K562 (cell line): Measurements from ENCODE around the gene NFKBIA. TPM values are rescaled to one million over a fixed set of nuclear protein-coding genes. Genes with fewer than 3 reads are reported as not detected.

ENCODE experiments used
- CBX5 ChIP-seq: IDR thresholded peaks from 2 replicates; pipeline ENCODE4 v1.6.1; 2014; ENCODE audit warnings: low read depth, borderline replicate concordance
- HDAC2 ChIP-seq: fragments of 450-650 bp; IDR thresholded peaks from 2 replicates; pipeline ENCODE4 v1.6.1; 2016; ENCODE audit warnings: mild to moderate bottlenecking
- KDM1A ChIP-seq, 2 experiments: fragments of 450-650 bp; IDR thresholded peaks; 2 replicates each; pipeline ENCODE4 v1.6.1; 2016; ENCODE audit warnings: mild to moderate bottlenecking in 2 of 2
- L3MBTL2 ChIP-seq: fragments of 450-650 bp; IDR thresholded peaks from 2 replicates; pipeline ENCODE4 v1.6.1; 2016; ENCODE audit warnings: mild to moderate bottlenecking, moderate library complexity
- MYBL2 ChIP-seq, 2 experiments: fragments of 450-650 bp in 1 of 2; sonication (generic) in 1 of 2; formaldehyde crosslinking in 1 of 2; IDR thresholded peaks; 2 replicates each; pipeline versions ENCODE4 v1.6.1 to v1.8.1; 2017 to 2022; ENCODE audit warnings: borderline replicate concordance in 1 of 2, inconsistent platforms in 1 of 2, low read depth in 1 of 2, mild to moderate bottlenecking in 1 of 2, missing genetic modification reagents in 1 of 2, moderate library complexity in 1 of 2
- NCOR1 ChIP-seq: fragments of 450-650 bp; IDR thresholded peaks from 2 replicates; pipeline ENCODE4 v1.6.1; 2016; ENCODE audit warnings: mild to moderate bottlenecking, moderate library complexity
- PHF21A ChIP-seq: fragments of 450-650 bp; IDR thresholded peaks from 2 replicates; pipeline ENCODE4 v1.6.1; 2017; ENCODE audit warnings: low read depth, borderline replicate concordance
- STAT5B ChIP-seq: fragments of 250-450 bp; sonication (Bioruptor Pico); IDR thresholded peaks from 2 replicates; pipeline ENCODE4 v1.8.0; 2021; ENCODE audit warnings: mild to moderate bottlenecking, inconsistent platforms
- ZFP1 ChIP-seq: fragments of 450-650 bp; formaldehyde crosslinking; IDR thresholded peaks from 2 replicates; pipeline ENCODE4 v1.4.0; 2020; ENCODE audit warnings: mild to moderate bottlenecking, mixed read lengths
- ZNF778 ChIP-seq: fragments of 450-650 bp; formaldehyde crosslinking; IDR thresholded peaks from 2 replicates; pipeline ENCODE4 v1.4.0; 2020; ENCODE audit warnings: mild to moderate bottlenecking, moderate library complexity
- polyA plus RNA-seq, 8 experiments: library from polyadenylated mRNA; depleted of rRNA in 4 of 8; stranded (reverse) in 5 of 8; unstranded in 3 of 8; fragments of >200 nt; fragmentation: Nextera tagmentation in 2 of 8; fragmentation: Illumina TruSeq in 1 of 8; extraction: Ambion mirVana in 2 of 8; extraction: Trizol in 1 of 8; gene quantifications; 2 replicates each; pipeline versions ENCODE4 v1.2.1 to v1.2.3, GENCODE V29; 2011 to 2014; ENCODE audit warnings: inconsistent platforms in 1 of 8, missing spikeins in 1 of 8
- total RNA-seq, 7 experiments: library from RNA; depleted of rRNA in 6 of 7; stranded (reverse); fragments of >200 nt in 6 of 7; fragmentation: Illumina TruSeq in 2 of 7; extraction: Trizol in 2 of 7; gene quantifications; 2 replicates each; pipeline versions ENCODE4 v1.2.1 to v1.2.3, GENCODE V29; 2011 to 2021; ENCODE audit warnings: low replicate concordance in 1 of 7
- TF ChIP-seq, protein P1 (sequence below): fragments of 150-350 bp; IDR thresholded peaks from 2 replicates; pipeline ENCODE4 v1.6.1; 2014; ENCODE audit warnings: low read depth, mild to moderate bottlenecking, low read length, borderline replicate concordance
- TF ChIP-seq, protein P2 (sequence below): sonication (generic); formaldehyde crosslinking; IDR thresholded peaks from 2 replicates; pipeline ENCODE4 v1.8.1; 2023; ENCODE audit warnings: mild to moderate bottlenecking, missing genetic modification reagents
- TF ChIP-seq, protein P3 (sequence below): fragments of 450-650 bp; IDR thresholded peaks from 2 replicates; pipeline ENCODE4 v1.6.1; 2018; ENCODE audit warnings: mild to moderate bottlenecking, low read depth; ENCODE audit not compliant: partially characterized antibody
- TF ChIP-seq, protein P4 (sequence below): sonication (generic); formaldehyde crosslinking; IDR thresholded peaks from 2 replicates; pipeline ENCODE4 v1.8.1; 2023; ENCODE audit warnings: mild to moderate bottlenecking, missing genetic modification reagents

NFKBIA gene
- total and polyA plus RNA-seq, 9 of the 15 experiments (the other 6 are each of a cell fraction or from before 2014, with no cell fraction given): 6.9 to 31.8 (median 18.2) TPM

DNA sequence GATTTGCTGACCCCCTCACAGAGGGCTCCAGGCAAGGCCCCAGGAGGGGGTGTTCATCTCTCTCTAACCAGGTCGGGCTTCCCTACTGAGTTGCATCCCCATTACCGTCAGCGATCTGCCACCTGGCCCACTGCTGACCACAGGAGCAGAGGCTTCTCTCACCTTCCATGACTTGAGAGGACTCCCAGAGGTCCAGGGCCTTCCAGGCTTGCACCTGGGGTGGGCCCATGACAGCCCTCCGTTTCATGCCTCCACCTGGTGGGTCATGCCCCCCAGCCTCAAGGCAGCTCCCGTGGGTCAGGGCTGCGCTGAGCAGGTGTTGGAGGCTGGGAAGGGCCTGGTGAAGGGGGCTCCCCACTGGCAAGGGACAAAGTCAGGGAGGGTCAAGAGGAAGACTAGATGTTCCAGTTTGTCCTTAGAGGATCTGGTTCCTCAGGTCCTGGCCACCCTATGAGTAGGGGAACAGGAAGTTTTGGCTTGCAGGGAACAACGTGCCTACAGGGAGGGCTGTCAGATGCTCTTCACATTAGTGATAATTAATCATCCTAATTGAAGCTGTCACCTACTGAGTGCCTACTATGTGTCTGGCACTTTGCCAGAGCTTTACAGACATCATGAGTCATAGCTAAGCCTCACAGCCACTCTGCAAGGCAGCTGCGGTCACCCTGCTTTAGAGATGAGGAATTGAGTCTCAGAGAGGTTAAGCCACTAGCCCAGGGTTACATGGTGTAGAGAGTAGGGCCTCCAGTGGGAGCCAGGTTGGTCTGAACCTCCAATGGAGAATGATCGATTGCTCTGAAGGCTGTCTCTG, 13.8 kb downstream of the NFKBIA start (continued):
- TF ChIP-seq, protein P1, sequence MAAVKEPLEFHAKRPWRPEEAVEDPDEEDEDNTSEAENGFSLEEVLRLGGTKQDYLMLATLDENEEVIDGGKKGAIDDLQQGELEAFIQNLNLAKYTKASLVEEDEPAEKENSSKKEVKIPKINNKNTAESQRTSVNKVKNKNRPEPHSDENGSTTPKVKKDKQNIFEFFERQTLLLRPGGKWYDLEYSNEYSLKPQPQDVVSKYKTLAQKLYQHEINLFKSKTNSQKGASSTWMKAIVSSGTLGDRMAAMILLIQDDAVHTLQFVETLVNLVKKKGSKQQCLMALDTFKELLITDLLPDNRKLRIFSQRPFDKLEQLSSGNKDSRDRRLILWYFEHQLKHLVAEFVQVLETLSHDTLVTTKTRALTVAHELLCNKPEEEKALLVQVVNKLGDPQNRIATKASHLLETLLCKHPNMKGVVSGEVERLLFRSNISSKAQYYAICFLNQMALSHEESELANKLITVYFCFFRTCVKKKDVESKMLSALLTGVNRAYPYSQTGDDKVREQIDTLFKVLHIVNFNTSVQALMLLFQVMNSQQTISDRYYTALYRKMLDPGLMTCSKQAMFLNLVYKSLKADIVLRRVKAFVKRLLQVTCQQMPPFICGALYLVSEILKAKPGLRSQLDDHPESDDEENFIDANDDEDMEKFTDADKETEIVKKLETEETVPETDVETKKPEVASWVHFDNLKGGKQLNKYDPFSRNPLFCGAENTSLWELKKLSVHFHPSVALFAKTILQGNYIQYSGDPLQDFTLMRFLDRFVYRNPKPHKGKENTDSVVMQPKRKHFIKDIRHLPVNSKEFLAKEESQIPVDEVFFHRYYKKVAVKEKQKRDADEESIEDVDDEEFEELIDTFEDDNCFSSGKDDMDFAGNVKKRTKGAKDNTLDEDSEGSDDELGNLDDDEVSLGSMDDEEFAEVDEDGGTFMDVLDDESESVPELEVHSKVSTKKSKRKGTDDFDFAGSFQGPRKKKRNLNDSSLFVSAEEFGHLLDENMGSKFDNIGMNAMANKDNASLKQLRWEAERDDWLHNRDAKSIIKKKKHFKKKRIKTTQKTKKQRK: no peak
- TF ChIP-seq PHF21A (no peak), MYBL2 (IDR thresholded peaks at IDR 0.05; ENCODE audit: low read depth) (no peak), MYBL2 (CRISPR knock-in tag; IDR thresholded peaks at IDR 0.05; ENCODE audit: borderline replicate concordance) (no peak), NCOR1 (peak; percentile 45), HDAC2 (no peak), CBX5 (no peak), ZFP1 (no peak), KDM1A (IDR thresholded peaks at IDR 0.05) (peak; percentile 7 to 53; a peak in 2 of 4 replicates), STAT5B (CRISPR knock-in tag) (no peak), L3MBTL2 (0 out of 2 replicates have a peak, but pooled peaks have one; percentile 21), ZNF778 (CRISPR knock-in tag) (no peak)
- TF ChIP-seq, protein P2, sequence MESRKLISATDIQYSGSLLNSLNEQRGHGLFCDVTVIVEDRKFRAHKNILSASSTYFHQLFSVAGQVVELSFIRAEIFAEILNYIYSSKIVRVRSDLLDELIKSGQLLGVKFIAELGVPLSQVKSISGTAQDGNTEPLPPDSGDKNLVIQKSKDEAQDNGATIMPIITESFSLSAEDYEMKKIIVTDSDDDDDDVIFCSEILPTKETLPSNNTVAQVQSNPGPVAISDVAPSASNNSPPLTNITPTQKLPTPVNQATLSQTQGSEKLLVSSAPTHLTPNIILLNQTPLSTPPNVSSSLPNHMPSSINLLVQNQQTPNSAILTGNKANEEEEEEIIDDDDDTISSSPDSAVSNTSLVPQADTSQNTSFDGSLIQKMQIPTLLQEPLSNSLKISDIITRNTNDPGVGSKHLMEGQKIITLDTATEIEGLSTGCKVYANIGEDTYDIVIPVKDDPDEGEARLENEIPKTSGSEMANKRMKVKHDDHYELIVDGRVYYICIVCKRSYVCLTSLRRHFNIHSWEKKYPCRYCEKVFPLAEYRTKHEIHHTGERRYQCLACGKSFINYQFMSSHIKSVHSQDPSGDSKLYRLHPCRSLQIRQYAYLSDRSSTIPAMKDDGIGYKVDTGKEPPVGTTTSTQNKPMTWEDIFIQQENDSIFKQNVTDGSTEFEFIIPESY (CRISPR knock-in tag): no peak
- TF ChIP-seq, protein P3, sequence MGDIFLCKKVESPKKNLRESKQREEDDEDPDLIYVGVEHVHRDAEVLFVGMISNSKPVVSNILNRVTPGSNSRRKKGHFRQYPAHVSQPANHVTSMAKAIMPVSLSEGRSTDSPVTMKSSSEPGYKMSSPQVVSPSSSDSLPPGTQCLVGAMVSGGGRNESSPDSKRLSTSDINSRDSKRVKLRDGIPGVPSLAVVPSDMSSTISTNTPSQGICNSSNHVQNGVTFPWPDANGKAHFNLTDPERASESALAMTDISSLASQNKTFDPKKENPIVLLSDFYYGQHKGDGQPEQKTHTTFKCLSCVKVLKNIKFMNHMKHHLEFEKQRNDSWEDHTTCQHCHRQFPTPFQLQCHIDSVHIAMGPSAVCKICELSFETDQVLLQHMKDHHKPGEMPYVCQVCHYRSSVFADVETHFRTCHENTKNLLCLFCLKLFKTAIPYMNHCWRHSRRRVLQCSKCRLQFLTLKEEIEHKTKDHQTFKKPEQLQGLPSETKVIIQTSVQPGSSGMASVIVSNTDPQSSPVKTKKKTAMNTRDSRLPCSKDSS: no peak
- TF ChIP-seq, protein P4, sequence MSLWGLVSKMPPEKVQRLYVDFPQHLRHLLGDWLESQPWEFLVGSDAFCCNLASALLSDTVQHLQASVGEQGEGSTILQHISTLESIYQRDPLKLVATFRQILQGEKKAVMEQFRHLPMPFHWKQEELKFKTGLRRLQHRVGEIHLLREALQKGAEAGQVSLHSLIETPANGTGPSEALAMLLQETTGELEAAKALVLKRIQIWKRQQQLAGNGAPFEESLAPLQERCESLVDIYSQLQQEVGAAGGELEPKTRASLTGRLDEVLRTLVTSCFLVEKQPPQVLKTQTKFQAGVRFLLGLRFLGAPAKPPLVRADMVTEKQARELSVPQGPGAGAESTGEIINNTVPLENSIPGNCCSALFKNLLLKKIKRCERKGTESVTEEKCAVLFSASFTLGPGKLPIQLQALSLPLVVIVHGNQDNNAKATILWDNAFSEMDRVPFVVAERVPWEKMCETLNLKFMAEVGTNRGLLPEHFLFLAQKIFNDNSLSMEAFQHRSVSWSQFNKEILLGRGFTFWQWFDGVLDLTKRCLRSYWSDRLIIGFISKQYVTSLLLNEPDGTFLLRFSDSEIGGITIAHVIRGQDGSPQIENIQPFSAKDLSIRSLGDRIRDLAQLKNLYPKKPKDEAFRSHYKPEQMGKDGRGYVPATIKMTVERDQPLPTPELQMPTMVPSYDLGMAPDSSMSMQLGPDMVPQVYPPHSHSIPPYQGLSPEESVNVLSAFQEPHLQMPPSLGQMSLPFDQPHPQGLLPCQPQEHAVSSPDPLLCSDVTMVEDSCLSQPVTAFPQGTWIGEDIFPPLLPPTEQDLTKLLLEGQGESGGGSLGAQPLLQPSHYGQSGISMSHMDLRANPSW: no peak
